ENCODE data around the gene ACSL5. TPM values are rescaled to one million over a fixed set of nuclear protein-coding genes. Genes with fewer than 3 reads are reported as not detected.

ACSL5 gene
- total RNA-seq, 4 donors from 2014 or later: 6.8 to 17.0 (median 10.0) TPM

GRCh38 chr10:112446855-112447619, 73.1 kb downstream of the ACSL5 start, which contains the start of the genes VTI1A and ZDHHC6:
Gene VTI1A, plus strand, starts transcription at chr10:112447215. Its CDS starts 159 bp downstream, at chr10:112447374.
Gene ZDHHC6, minus strand, starts transcription at chr10:112446914. Its CDS starts 1,478 bp downstream, at chr10:112445436.
- intact Hi-C loops (cut with DNase I): no loop called here
- WGBS, 2 donors: 1% methylated on average over 34 to 42 of the region's 59 CpGs

GRCh38 chr10:112447620-112447928, 73.7 kb downstream of the ACSL5 start:
- 4 to 6% methylated on average over 10 of the region's 10 CpGs for WGBS, 2 donors
- DNase-seq: no peak
- peak overlapping the region; percentile 78 to 96 (median 86) for H3K4me3 ChIP-seq (replicated peaks in 1 of 3)
- H3K27me3 ChIP-seq: no peaks in the 10 kb centered on the region
- peaks cover 12 to 17% of the 10 kb centered on the region in 2 donors for H3K4me1 ChIP-seq
- intact Hi-C loops (cut with DNase I): no loop called here
- H3K27ac ChIP-seq: peak overlapping the region in 1 of 3 donors; percentile 85
- peaks cover 0 to 10% of the 10 kb centered on the region in 2 donors for H3K36me3 ChIP-seq
- H3K9me3 ChIP-seq: no peaks in the 10 kb centered on the region
- TF ChIP-seq CTCF (IDR thresholded peaks at IDR 0.05) (no peak), POLR2A (IDR thresholded peaks at IDR 0.05) (no peak)

More at GRCh38 chr10:112446855-112447619, 73.1 kb downstream of the ACSL5 start, which contains the start of the genes VTI1A and ZDHHC6:
- no peaks in the 10 kb centered on the region for H3K27me3 ChIP-seq
- H3K36me3 ChIP-seq: peaks cover 0 to 10% of the 10 kb centered on the region in 2 donors
- peaks cover 12 to 17% of the 10 kb centered on the region in 2 donors for H3K4me1 ChIP-seq
- peak within 1 kb of the TSS; percentile 73 to 86 (median 85) for H3K27ac ChIP-seq
- TF ChIP-seq CTCF (IDR thresholded peaks at IDR 0.05) (peak in 1 of 6 experiments; percentile 10), POLR2A (IDR thresholded peaks at IDR 0.05) (peak in 1 of 2 donors; percentile 51)
- H3K4me3 ChIP-seq (replicated peaks in 1 of 3): peak within 1 kb of the TSS; percentile 78 to 96 (median 86)
- no peaks in the 10 kb centered on the region for H3K9me3 ChIP-seq
- DNase-seq: peak; percentile 80 to 85

DNA sequence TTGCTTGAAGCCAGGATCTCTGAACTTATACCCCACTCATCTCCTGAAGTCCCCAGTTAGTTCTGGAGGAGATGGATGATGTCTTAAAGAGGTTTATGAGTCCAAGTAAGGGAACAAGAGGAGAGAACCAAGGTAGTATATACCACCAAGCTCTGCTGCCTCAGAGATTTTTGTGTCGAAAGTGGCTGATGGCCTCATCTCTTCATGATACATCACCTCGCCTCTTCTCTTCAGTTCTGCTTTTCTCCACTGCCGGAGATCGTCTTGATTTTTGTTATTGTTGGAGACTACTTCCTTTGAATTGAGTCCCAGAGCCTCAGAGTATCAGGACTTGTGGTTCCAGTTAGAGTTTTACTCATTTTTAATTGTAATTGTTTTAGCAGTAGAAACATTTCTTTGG, 75.0 kb downstream of the ACSL5 start:
- intact Hi-C loops (cut with DNase I): no loop called here
- no peaks in the 10 kb centered on the region for H3K27me3 ChIP-seq
- no peaks in the 10 kb centered on the region for H3K9me3 ChIP-seq
- TF ChIP-seq CTCF (IDR thresholded peaks at IDR 0.05) (no peak), POLR2A (IDR thresholded peaks at IDR 0.05) (no peak)
- WGBS, 2 donors: 76 to 79% methylated on average over 4 of the region's 4 CpGs
- H3K36me3 ChIP-seq: no peaks in the 10 kb centered on the region
- no peak overlapping the region for H3K27ac ChIP-seq
- H3K4me1 ChIP-seq: peaks cover 12 to 17% of the 10 kb centered on the region in 2 donors
- DNase-seq: no peak
- H3K4me3 ChIP-seq (replicated peaks in 1 of 3): no peak overlapping the region

DNA sequence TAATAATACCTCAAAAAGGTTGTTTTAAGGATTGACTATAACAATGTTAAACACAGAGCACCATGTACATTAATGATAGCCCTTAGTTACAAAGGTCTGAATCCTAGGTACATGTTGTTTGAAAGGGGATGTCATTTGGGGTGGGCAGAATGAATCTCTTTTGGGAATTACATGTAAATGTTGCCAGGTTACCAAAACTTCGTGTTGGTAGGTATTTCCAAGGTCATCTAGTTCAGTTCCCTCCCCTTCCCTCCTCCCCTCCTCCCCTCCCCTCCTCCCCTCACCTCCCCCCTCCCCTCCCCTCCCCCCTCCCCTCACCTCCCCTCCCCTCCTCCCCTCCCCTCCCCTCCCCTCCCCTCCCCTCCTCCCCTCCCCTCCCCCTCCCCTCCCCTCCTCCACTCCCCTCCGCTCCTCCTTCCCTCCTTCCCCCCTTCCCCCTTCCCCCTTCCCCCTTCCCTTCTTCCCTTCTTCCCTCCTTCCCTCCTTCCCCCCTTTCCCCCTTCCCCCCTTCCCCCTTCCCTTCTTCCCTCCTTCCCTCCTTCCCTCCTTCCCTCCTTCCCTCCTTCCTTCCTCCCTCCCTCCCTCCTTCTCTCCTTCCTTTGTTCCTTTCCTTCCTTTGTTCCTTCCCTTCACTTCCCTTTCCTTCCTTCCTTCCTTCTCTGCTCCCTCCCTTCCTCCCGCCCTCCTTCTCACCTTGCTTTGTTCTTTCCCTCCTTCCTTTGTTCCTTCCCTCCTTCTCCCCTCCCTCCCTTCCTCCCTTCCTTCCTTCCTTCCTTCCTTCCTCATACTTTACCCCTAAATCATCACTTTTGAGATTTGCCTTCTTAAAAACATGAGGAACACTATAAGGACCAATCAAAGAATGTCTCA, 81.2 kb downstream of the ACSL5 start:
- Histone ChIP-seq H3K36me3 (no peaks in the 10 kb centered on the region), H3K4me1 (no peaks in the 10 kb centered on the region), H3K27ac (no peak overlapping the region), H3K4me3 (replicated peaks in 1 of 3) (no peak overlapping the region), H3K27me3 (no peaks in the 10 kb centered on the region), H3K9me3 (no peaks in the 10 kb centered on the region)
- intact Hi-C loops (cut with DNase I): no loop called here
- DNase-seq: no peak
- TF ChIP-seq POLR2A (IDR thresholded peaks at IDR 0.05) (no peak), CTCF (IDR thresholded peaks at IDR 0.05) (no peak)
- 81 to 94% methylated on average over 3 of the region's 3 CpGs for WGBS, 2 donors
